Ectodermal cell (in vitro differentiated cells): Measurements from ENCODE around the gene SLC27A4.
A peak's percentile ranks its signal among the peaks of the same experiment; 100 is the strongest.

Experiments
- H3K27ac ChIP-seq: 2 replicates; pipeline ENCODE4 v1.7.0; 2013; ENCODE audit warnings: mild to moderate bottlenecking, low read depth, low read length; ENCODE audit not compliant: insufficient read depth, poor library complexity, severe bottlenecking
- H3K27me3 ChIP-seq: 2 replicates; pipeline ENCODE4 v1.7.0; 2013; ENCODE audit warnings: mild to moderate bottlenecking, low read length; ENCODE audit not compliant: insufficient read depth, control insufficient read depth, poor library complexity, severe bottlenecking
- H3K36me3 ChIP-seq: one replicate; pipeline ENCODE4 v1.7.0; 2013; ENCODE audit warnings: low read length; ENCODE audit not compliant: control insufficient read depth, insufficient read depth
- H3K4me1 ChIP-seq: one replicate; pipeline ENCODE4 v1.7.0; 2013; ENCODE audit warnings: low read length; ENCODE audit not compliant: control insufficient read depth, insufficient read depth
- H3K4me3 ChIP-seq: 2 replicates; pipeline ENCODE4 v1.7.0; 2013; ENCODE audit warnings: low read depth, low read length, control low read depth; ENCODE audit not compliant: insufficient read depth
- H3K9me3 ChIP-seq: 2 replicates; pipeline ENCODE4 v1.7.0; 2013; ENCODE audit warnings: mild to moderate bottlenecking, low read length, moderate library complexity; ENCODE audit not compliant: control insufficient read depth
- whole genome bisulfite sequencing, 2 experiments: methylation state at CpG; one replicate each; pipeline ENCODE4 v1.1.7; 2013; ENCODE audit warnings: missing lambda C conversion rate in 2 of 2; 5-methylcytosine and 5-hydroxymethylcytosine counted together

The SLC27A4 gene

GRCh38 chr9:128362774-128363173 is 22.4 kb downstream of the SLC27A4 start:
- Histone ChIP-seq H3K4me3 (no peak overlapping the region), H3K4me1 (peaks cover 26% of the 10 kb centered on the region), H3K9me3 (no peaks in the 10 kb centered on the region), H3K27me3 (peaks cover 34% of the 10 kb centered on the region), H3K27ac (no peak overlapping the region), H3K36me3 (no peaks in the 10 kb centered on the region)
- WGBS, 2 experiments, result 92 to 98% methylated on average over 3 of the region's 3 CpGs

GRCh38 chr9:128365525-128365924 is 25.2 kb downstream of the SLC27A4 start:
- no peak overlapping the region for H3K4me3 ChIP-seq
- peak overlapping the region; percentile 99 for H3K27ac ChIP-seq
- WGBS, 2 experiments, result 43 to 47% methylated on average over 4 of the region's 4 CpGs

GRCh38 chr9:128369024-128369706 is 28.8 kb downstream of the SLC27A4 start:
- Histone ChIP-seq H3K27me3 (peaks cover 16% of the 10 kb centered on the region), H3K9me3 (no peaks in the 10 kb centered on the region), H3K36me3 (no peaks in the 10 kb centered on the region), H3K4me1 (peaks cover 26% of the 10 kb centered on the region), H3K4me3 (no peak overlapping the region), H3K27ac (no peak overlapping the region)
- 93 to 96% methylated on average over 9 of the region's 9 CpGs for WGBS, 2 experiments

More at GRCh38 chr9:128365525-128365924, 25.2 kb downstream of the SLC27A4 start:
- Histone ChIP-seq H3K36me3 (no peaks in the 10 kb centered on the region), H3K27me3 (peaks cover 35% of the 10 kb centered on the region), H3K9me3 (no peaks in the 10 kb centered on the region), H3K4me1 (peaks cover 31% of the 10 kb centered on the region)

GRCh38 chr9:128370367-128370751 is 30.0 kb downstream of the SLC27A4 start:
- Histone ChIP-seq H3K9me3 (no peaks in the 10 kb centered on the region), H3K4me3 (peak overlapping the region; percentile 83), H3K27me3 (peaks cover 15% of the 10 kb centered on the region), H3K36me3 (no peaks in the 10 kb centered on the region), H3K27ac (no peak overlapping the region), H3K4me1 (peaks cover 16% of the 10 kb centered on the region)

GRCh38 chr9:128370752-128371629 is 30.7 kb downstream of the SLC27A4 start, which contains the start of gene URM1:
Gene URM1, plus strand, starts transcription at chr9:128371374. Its CDS starts 7 bp downstream, at chr9:128371381.
- H3K4me3 ChIP-seq, result peak within 1 kb of the TSS; percentile 83
- 1% methylated on average over 55 of the region's 55 CpGs for WGBS, 2 experiments
- no peaks in the 10 kb centered on the region for H3K9me3 ChIP-seq
- H3K27ac ChIP-seq, result peak within 1 kb of the TSS; percentile 60
- H3K27me3 ChIP-seq, result peaks cover 15% of the 10 kb centered on the region
- H3K4me1 ChIP-seq, result peaks cover 10% of the 10 kb centered on the region
- H3K36me3 ChIP-seq, result no peaks in the 10 kb centered on the region

GRCh38 chr9:128371630-128372117 is 31.3 kb downstream of the SLC27A4 start:
- no peaks in the 10 kb centered on the region for H3K36me3 ChIP-seq
- 1 to 3% methylated on average over 9 to 10 of the region's 10 CpGs for WGBS, 2 experiments
- peaks cover 12% of the 10 kb centered on the region for H3K27me3 ChIP-seq
- no peak overlapping the region for H3K27ac ChIP-seq
- H3K4me3 ChIP-seq, result peak overlapping the region; percentile 83
- H3K9me3 ChIP-seq, result no peaks in the 10 kb centered on the region
- peaks cover 10% of the 10 kb centered on the region for H3K4me1 ChIP-seq

- no peak overlapping the region for H3K27ac ChIP-seq
- H3K9me3 ChIP-seq, result no peaks in the 10 kb centered on the region
- WGBS, 2 experiments, result 85% methylated on average over 4 of the region's 4 CpGs
These were observed 31.9 kb downstream of the SLC27A4 start for GRCh38 chr9:128372188-128372641.

GRCh38 chr9:128372784-128373183 is 32.5 kb downstream of the SLC27A4 start:
- WGBS, 2 experiments, result 89 to 93% methylated on average over 1 of the region's 1 CpG
- Histone ChIP-seq H3K36me3 (no peaks in the 10 kb centered on the region), H3K27me3 (peaks cover 1% of the 10 kb centered on the region), H3K4me1 (peaks cover 10% of the 10 kb centered on the region), H3K4me3 (no peak overlapping the region), H3K27ac (no peak overlapping the region), H3K9me3 (no peaks in the 10 kb centered on the region)

More at GRCh38 chr9:128372188-128372641, 31.9 kb downstream of the SLC27A4 start:
- H3K4me1 ChIP-seq, result peaks cover 10% of the 10 kb centered on the region
- H3K36me3 ChIP-seq, result no peaks in the 10 kb centered on the region
- H3K4me3 ChIP-seq, result peak overlapping the region; percentile 83
- H3K27me3 ChIP-seq, result peaks cover 7% of the 10 kb centered on the region

GRCh38 chr9:128374221-128374675 is 33.9 kb downstream of the SLC27A4 start:
- no peak overlapping the region for H3K27ac ChIP-seq
- H3K4me1 ChIP-seq, result peaks cover 10% of the 10 kb centered on the region
- H3K4me3 ChIP-seq, result no peak overlapping the region
- H3K36me3 ChIP-seq, result peaks cover 5% of the 10 kb centered on the region
- H3K9me3 ChIP-seq, result no peaks in the 10 kb centered on the region
- 90 to 92% methylated on average over 9 of the region's 9 CpGs for WGBS, 2 experiments
- no peaks in the 10 kb centered on the region for H3K27me3 ChIP-seq

- WGBS, 2 experiments, result 88 to 89% methylated on average over 5 of the region's 5 CpGs
- Histone ChIP-seq H3K9me3 (no peaks in the 10 kb centered on the region), H3K4me3 (no peak overlapping the region), H3K4me1 (peaks cover 5% of the 10 kb centered on the region), H3K27ac (no peak overlapping the region), H3K27me3 (no peaks in the 10 kb centered on the region), H3K36me3 (peaks cover 5% of the 10 kb centered on the region)
These were observed 35.5 kb downstream of the SLC27A4 start for GRCh38 chr9:128375865-128376264.
